Neural cell (in vitro differentiated cells): ENCODE results near the gene LENEP. TPM values are rescaled to one million over a fixed set of nuclear protein-coding genes. Genes with fewer than 3 reads are reported as not detected.

Source experiments
- H2AFZ ChIP-seq: fragments of 200-600, 300-800 bp; sonication (generic), shearing (Covaris generic); 2 replicates; pipeline ENCODE4 v1.6.0; 2014; ENCODE audit warnings: low read depth, mild to moderate bottlenecking, antibody characterized with exemption, low read length, moderate library complexity
- H3F3A ChIP-seq: fragments of 200-600 bp; shearing (Covaris generic); 2 replicates; pipeline ENCODE4 v1.6.1; 2016; ENCODE audit warnings: mild to moderate bottlenecking, moderate library complexity, mixed read lengths, antibody characterized with exemption, low read length; ENCODE audit not compliant: insufficient read depth, poor library complexity, severe bottlenecking
- H3K27ac ChIP-seq: fragments of 200-600, 300-800 bp; sonication (generic), shearing (Covaris generic); 2 replicates; pipeline ENCODE4 v1.5.1; 2014; ENCODE audit warnings: mild to moderate bottlenecking, low read length, moderate library complexity
- H3K27me3 ChIP-seq: fragments of 300-800, 200-600 bp; sonication (generic), shearing (Covaris generic); 2 replicates; pipeline ENCODE4 v1.6.0; 2014; ENCODE audit warnings: mild to moderate bottlenecking, low read depth, low read length, moderate library complexity; ENCODE audit not compliant: insufficient read depth
- H3K36me3 ChIP-seq: fragments of 300-800, 200-600 bp; sonication (generic), shearing (Covaris generic); 2 replicates; pipeline ENCODE4 v1.5.1; 2014; ENCODE audit warnings: mild to moderate bottlenecking, antibody characterized with exemption, low read length, moderate library complexity; ENCODE audit not compliant: insufficient read depth
- H3K4me2 ChIP-seq: fragments of 300-800, 200-600 bp; sonication (generic), shearing (Covaris generic); 2 replicates; pipeline ENCODE4 v1.6.0; 2014; ENCODE audit warnings: mild to moderate bottlenecking, low read length
- H3K4me3 ChIP-seq: fragments of 300-800, 200-600 bp; sonication (generic), shearing (Covaris generic); 2 replicates; pipeline ENCODE4 v1.5.1; 2014; ENCODE audit warnings: mild to moderate bottlenecking, low read length, moderate library complexity
- H3K79me2 ChIP-seq: fragments of 200-600 bp; shearing (Covaris generic); replicated peaks from 2 replicates; pipeline ENCODE4 v1.6.0; 2014; ENCODE audit warnings: mild to moderate bottlenecking, low read length, moderate library complexity; ENCODE audit not compliant: insufficient read depth
- H3K9ac ChIP-seq: fragments of 300-800, 200-600 bp; sonication (generic), shearing (Covaris generic); 2 replicates; pipeline ENCODE4 v1.6.1; 2016; ENCODE audit warnings: mild to moderate bottlenecking, low read length, mixed read lengths
- H3K9me2 ChIP-seq: fragments of 200-600 bp; shearing (Covaris generic); 2 replicates; pipeline ENCODE4 v1.6.1; 2016; ENCODE audit warnings: mild to moderate bottlenecking, low read length, mixed read lengths; ENCODE audit not compliant: insufficient read depth
- H3K9me3 ChIP-seq: fragments of 200-600, 300-800 bp; sonication (generic), shearing (Covaris generic); 2 replicates; pipeline ENCODE4 v1.6.1; 2016; ENCODE audit warnings: mild to moderate bottlenecking, mixed run types, low read length, moderate library complexity, mixed read lengths
- H4K20me1 ChIP-seq: fragments of 200-600 bp; shearing (Covaris generic); 2 replicates; pipeline ENCODE4 v1.6.1; 2016; ENCODE audit warnings: mild to moderate bottlenecking, mixed run types; ENCODE audit not compliant: insufficient read depth
- EP300 ChIP-seq: fragments of 450-650 bp; conservative IDR thresholded peaks from 2 replicates; pipeline ENCODE4 v1.6.1; 2014; ENCODE audit warnings: antibody characterized with exemption, mild to moderate bottlenecking, moderate library complexity; ENCODE audit not compliant: poor library complexity, severe bottlenecking
- EZH2 ChIP-seq: fragments of 200-600, 300-800 bp; shearing (Covaris generic), sonication (generic); IDR thresholded peaks from 2 replicates; pipeline ENCODE4 v1.6.1; 2014; ENCODE audit warnings: antibody characterized with exemption, low read length, borderline replicate concordance, mild to moderate bottlenecking; ENCODE audit not compliant: insufficient read depth, poor library complexity, severe bottlenecking
- MXI1 ChIP-seq: fragments of 450-650 bp; conservative IDR thresholded peaks from 2 replicates; pipeline ENCODE4 v1.6.1; 2014; ENCODE audit warnings: antibody characterized with exemption, mild to moderate bottlenecking; ENCODE audit not compliant: poor library complexity, severe bottlenecking
- POLR2AphosphoS5 ChIP-seq: IDR thresholded peaks from 2 replicates; pipeline ENCODE4 v1.6.1; 2012
- RAD21 ChIP-seq: fragments of 450-650 bp; conservative IDR thresholded peaks from 2 replicates; pipeline ENCODE4 v1.6.1; 2014; ENCODE audit warnings: antibody characterized with exemption, mild to moderate bottlenecking, moderate library complexity
- SMC3 ChIP-seq: fragments of 450-650 bp; conservative IDR thresholded peaks from 2 replicates; pipeline ENCODE4 v1.6.1; 2014; ENCODE audit warnings: antibody characterized with exemption, mild to moderate bottlenecking, moderate library complexity; ENCODE audit not compliant: poor library complexity
- TAF1 ChIP-seq: IDR thresholded peaks from 2 replicates; pipeline ENCODE4 v1.6.1; 2012; ENCODE audit warnings: low read depth
- polyA plus RNA-seq: library from polyadenylated mRNA; depleted of rRNA; stranded (reverse); fragments of >200 nt; gene quantifications from 2 replicates; pipeline ENCODE4 v1.2.3, GENCODE V29; 2014
- TF ChIP-seq, protein P1 (sequence below): IDR thresholded peaks from 2 replicates; pipeline ENCODE4 v1.6.1; 2012; ENCODE audit warnings: borderline replicate concordance
- TF ChIP-seq, protein P2 (sequence below): fragments of 450-650 bp; IDR thresholded peaks from 2 replicates; pipeline ENCODE4 v1.5.1; 2014; ENCODE audit warnings: antibody characterized with exemption, mild to moderate bottlenecking, moderate library complexity; ENCODE audit not compliant: poor library complexity, severe bottlenecking

The LENEP gene
- polyA plus RNA-seq, 1 donor from 2014 or later, result not detected

DNA sequence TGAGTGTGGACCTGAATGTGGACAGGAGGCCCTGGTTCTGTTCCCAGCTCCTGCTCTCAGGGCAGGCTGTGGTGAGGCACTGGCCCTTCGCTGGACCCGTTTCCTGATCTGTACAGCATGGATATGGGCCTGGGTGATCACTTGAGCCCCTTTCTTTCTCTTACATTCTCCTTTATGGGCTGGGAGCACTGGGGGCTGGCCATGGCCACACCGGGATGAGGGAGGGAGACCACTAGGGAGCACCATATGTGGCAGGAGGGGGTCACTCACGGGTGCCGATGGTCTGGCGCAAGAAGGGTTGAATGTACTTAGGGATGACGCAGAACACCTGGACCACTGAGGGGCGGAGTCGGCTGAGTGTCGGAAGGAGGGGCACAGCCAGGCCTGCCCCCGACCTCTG, 37.5 kb downstream of the LENEP start:
- Histone ChIP-seq H4K20me1 (no peaks in the 10 kb centered on the region), H3K4me2 (no peak overlapping the region), H3K9me3 (no peaks in the 10 kb centered on the region), H3K9ac (no peak overlapping the region), H3F3A (no peaks in the 10 kb centered on the region), H3K27ac (no peak overlapping the region), H3K27me3 (no peaks in the 10 kb centered on the region), H3K4me3 (no peak overlapping the region), H3K79me2 (no peaks in the 10 kb centered on the region), H2AFZ (no peak overlapping the region), H3K9me2 (no peaks in the 10 kb centered on the region), H3K36me3 (no peaks in the 10 kb centered on the region)
- no peak for TF ChIP-seq EZH2
- no peak for TF ChIP-seq RAD21
- TF ChIP-seq, protein P1, sequence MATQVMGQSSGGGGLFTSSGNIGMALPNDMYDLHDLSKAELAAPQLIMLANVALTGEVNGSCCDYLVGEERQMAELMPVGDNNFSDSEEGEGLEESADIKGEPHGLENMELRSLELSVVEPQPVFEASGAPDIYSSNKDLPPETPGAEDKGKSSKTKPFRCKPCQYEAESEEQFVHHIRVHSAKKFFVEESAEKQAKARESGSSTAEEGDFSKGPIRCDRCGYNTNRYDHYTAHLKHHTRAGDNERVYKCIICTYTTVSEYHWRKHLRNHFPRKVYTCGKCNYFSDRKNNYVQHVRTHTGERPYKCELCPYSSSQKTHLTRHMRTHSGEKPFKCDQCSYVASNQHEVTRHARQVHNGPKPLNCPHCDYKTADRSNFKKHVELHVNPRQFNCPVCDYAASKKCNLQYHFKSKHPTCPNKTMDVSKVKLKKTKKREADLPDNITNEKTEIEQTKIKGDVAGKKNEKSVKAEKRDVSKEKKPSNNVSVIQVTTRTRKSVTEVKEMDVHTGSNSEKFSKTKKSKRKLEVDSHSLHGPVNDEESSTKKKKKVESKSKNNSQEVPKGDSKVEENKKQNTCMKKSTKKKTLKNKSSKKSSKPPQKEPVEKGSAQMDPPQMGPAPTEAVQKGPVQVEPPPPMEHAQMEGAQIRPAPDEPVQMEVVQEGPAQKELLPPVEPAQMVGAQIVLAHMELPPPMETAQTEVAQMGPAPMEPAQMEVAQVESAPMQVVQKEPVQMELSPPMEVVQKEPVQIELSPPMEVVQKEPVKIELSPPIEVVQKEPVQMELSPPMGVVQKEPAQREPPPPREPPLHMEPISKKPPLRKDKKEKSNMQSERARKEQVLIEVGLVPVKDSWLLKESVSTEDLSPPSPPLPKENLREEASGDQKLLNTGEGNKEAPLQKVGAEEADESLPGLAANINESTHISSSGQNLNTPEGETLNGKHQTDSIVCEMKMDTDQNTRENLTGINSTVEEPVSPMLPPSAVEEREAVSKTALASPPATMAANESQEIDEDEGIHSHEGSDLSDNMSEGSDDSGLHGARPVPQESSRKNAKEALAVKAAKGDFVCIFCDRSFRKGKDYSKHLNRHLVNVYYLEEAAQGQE, result no peak
- no peak for TF ChIP-seq EP300
- TF ChIP-seq, protein P2, sequence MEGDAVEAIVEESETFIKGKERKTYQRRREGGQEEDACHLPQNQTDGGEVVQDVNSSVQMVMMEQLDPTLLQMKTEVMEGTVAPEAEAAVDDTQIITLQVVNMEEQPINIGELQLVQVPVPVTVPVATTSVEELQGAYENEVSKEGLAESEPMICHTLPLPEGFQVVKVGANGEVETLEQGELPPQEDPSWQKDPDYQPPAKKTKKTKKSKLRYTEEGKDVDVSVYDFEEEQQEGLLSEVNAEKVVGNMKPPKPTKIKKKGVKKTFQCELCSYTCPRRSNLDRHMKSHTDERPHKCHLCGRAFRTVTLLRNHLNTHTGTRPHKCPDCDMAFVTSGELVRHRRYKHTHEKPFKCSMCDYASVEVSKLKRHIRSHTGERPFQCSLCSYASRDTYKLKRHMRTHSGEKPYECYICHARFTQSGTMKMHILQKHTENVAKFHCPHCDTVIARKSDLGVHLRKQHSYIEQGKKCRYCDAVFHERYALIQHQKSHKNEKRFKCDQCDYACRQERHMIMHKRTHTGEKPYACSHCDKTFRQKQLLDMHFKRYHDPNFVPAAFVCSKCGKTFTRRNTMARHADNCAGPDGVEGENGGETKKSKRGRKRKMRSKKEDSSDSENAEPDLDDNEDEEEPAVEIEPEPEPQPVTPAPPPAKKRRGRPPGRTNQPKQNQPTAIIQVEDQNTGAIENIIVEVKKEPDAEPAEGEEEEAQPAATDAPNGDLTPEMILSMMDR, result no peak
- TF ChIP-seq TAF1, result no peak
- TF ChIP-seq POLR2AphosphoS5, result no peak
- no peak for TF ChIP-seq MXI1
- TF ChIP-seq SMC3, result no peak

DNA sequence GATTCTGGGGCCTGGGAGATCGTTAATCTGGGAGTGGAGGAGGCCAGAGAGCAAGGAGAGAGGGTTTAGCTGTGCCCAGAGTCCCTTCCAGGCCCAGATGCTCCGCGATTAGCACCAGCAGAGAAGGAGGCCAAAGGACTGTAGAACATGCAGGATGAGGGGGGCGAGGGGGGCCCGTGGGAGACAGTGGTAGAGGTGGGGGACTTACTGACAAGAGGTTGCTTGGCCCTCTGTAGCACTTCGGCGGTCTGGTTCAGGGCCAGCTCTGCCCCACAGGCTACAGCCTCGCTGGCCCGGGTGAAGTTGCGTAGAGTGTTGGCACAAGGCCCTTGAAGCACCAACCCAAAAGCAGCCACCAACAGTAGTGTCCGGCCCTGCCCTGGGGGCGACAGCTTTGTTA, 39.5 kb downstream of the LENEP start:
- Histone ChIP-seq H2AFZ (no peak overlapping the region), H4K20me1 (no peaks in the 10 kb centered on the region), H3K9me2 (no peaks in the 10 kb centered on the region), H3K27me3 (no peaks in the 10 kb centered on the region), H3K79me2 (no peaks in the 10 kb centered on the region), H3K4me3 (no peak overlapping the region), H3K27ac (no peak overlapping the region), H3K36me3 (no peaks in the 10 kb centered on the region), H3K4me2 (no peak overlapping the region), H3K9ac (no peak overlapping the region), H3F3A (no peaks in the 10 kb centered on the region), H3K9me3 (no peaks in the 10 kb centered on the region)
- TF ChIP-seq POLR2AphosphoS5, result no peak
- no peak for TF ChIP-seq EZH2
- TF ChIP-seq MXI1, result no peak
- TF ChIP-seq, protein P1, result no peak
- TF ChIP-seq RAD21, result no peak
- no peak for TF ChIP-seq TAF1
- TF ChIP-seq EP300, result no peak
- TF ChIP-seq, protein P2, result no peak
- TF ChIP-seq SMC3, result no peak
